ENCODE measurements around the gene SLC2A2. TPM values are rescaled to one million over a fixed set of nuclear protein-coding genes. Genes with fewer than 3 reads are reported as not detected.

SLC2A2 gene
- total RNA-seq, 1 donor from 2014 or later = not detected

- Mint-ChIP-seq H3K4me3 (no peak overlapping the region), H3K27me3 (ENCODE audit: insufficient read depth, low read depth) (peaks cover 2% of the 10 kb centered on the region), H3K9me3 (no peaks in the 10 kb centered on the region), H3K36me3 (no peaks in the 10 kb centered on the region), H3K4me1 (no peaks in the 10 kb centered on the region), H3K27ac (no peak overlapping the region)
- H3K36me3 ChIP-seq = no peaks in the 10 kb centered on the region
- no peaks in the 10 kb centered on the region for H3K27me3 ChIP-seq
- no peaks in the 10 kb centered on the region for H4K20me1 ChIP-seq (ENCODE audit: low read depth)
- no peak overlapping the region for H3K4me3 ChIP-seq
- no peaks in the 10 kb centered on the region for H3K79me2 ChIP-seq (ENCODE audit: low read depth)
- no peaks in the 10 kb centered on the region for H3K4me1 ChIP-seq
- no peak overlapping the region for H3K27ac ChIP-seq
- H3F3A ChIP-seq (ENCODE audit: low read depth) = no peaks in the 10 kb centered on the region
- no peaks in the 10 kb centered on the region for H3K9me3 ChIP-seq (ENCODE audit: low read depth)
- peak overlapping the region; percentile 2 for H2AFZ ChIP-seq (replicated peaks)
- no peak for TF ChIP-seq CTCF (IDR thresholded peaks at IDR 0.05)
- TF ChIP-seq EZH2 (IDR thresholded peaks at IDR 0.05) = no peak
- no peak for TF ChIP-seq EZH2phosphoT487 (IDR thresholded peaks at IDR 0.05)
- no peak overlapping the region for H3K9ac ChIP-seq
- DNase-seq (ENCODE audit: low spot score) = no peak
- H3K4me2 ChIP-seq = no peak overlapping the region
Measured at GRCh38 chr3:170999737-171000242, 26.7 kb downstream of the SLC2A2 start.

- Histone ChIP-seq H3K4me3 (no peak overlapping the region), H3K4me2 (no peak overlapping the region), H3K36me3 (no peaks in the 10 kb centered on the region), H4K20me1 (ENCODE audit: low read depth) (no peaks in the 10 kb centered on the region), H3F3A (ENCODE audit: low read depth) (no peaks in the 10 kb centered on the region), H3K79me2 (ENCODE audit: low read depth) (no peaks in the 10 kb centered on the region), H3K27ac (no peak overlapping the region), H3K4me1 (no peaks in the 10 kb centered on the region), H2AFZ (replicated peaks) (no peak overlapping the region), H3K9ac (no peak overlapping the region), H3K27me3 (no peaks in the 10 kb centered on the region), H3K9me3 (ENCODE audit: low read depth) (no peaks in the 10 kb centered on the region)
- Mint-ChIP-seq H3K27ac (no peak overlapping the region), H3K27me3 (ENCODE audit: insufficient read depth, low read depth) (peaks cover 2% of the 10 kb centered on the region), H3K36me3 (no peaks in the 10 kb centered on the region), H3K4me1 (no peaks in the 10 kb centered on the region), H3K9me3 (no peaks in the 10 kb centered on the region), H3K4me3 (no peak overlapping the region)
- no peak for DNase-seq (ENCODE audit: low spot score)
- no peak for TF ChIP-seq EZH2phosphoT487 (IDR thresholded peaks at IDR 0.05)
- no peak for TF ChIP-seq EZH2 (IDR thresholded peaks at IDR 0.05)
- no peak for TF ChIP-seq CTCF (IDR thresholded peaks at IDR 0.05)
Measured at GRCh38 chr3:170997961-170998913, 28.3 kb downstream of the SLC2A2 start.

- H3K4me1 ChIP-seq = no peaks in the 10 kb centered on the region
- no peaks in the 10 kb centered on the region for H3K27me3 ChIP-seq
- Mint-ChIP-seq H3K9me3 (no peaks in the 10 kb centered on the region), H3K36me3 (no peaks in the 10 kb centered on the region), H3K4me1 (no peaks in the 10 kb centered on the region), H3K4me3 (no peak overlapping the region), H3K27me3 (ENCODE audit: insufficient read depth, low read depth) (peaks cover 6% of the 10 kb centered on the region), H3K27ac (no peak overlapping the region)
- no peaks in the 10 kb centered on the region for H3K36me3 ChIP-seq
- TF ChIP-seq CTCF (IDR thresholded peaks at IDR 0.05) = no peak
- no peak for TF ChIP-seq EZH2 (IDR thresholded peaks at IDR 0.05)
- TF ChIP-seq EZH2phosphoT487 (IDR thresholded peaks at IDR 0.05) = no peak
- no peak overlapping the region for H3K4me3 ChIP-seq
- H2AFZ ChIP-seq (replicated peaks) = no peak overlapping the region
- DNase-seq (ENCODE audit: low spot score) = no peak
- no peak overlapping the region for H3K4me2 ChIP-seq
- H3F3A ChIP-seq (ENCODE audit: low read depth) = no peaks in the 10 kb centered on the region
- no peaks in the 10 kb centered on the region for H4K20me1 ChIP-seq (ENCODE audit: low read depth)
- H3K79me2 ChIP-seq (ENCODE audit: low read depth) = no peaks in the 10 kb centered on the region
- H3K9me3 ChIP-seq (ENCODE audit: low read depth) = no peaks in the 10 kb centered on the region
- no peak overlapping the region for H3K27ac ChIP-seq
- no peak overlapping the region for H3K9ac ChIP-seq
Measured at GRCh38 chr3:170992854-170993253, 33.7 kb downstream of the SLC2A2 start.
